ENCODE measurements around the gene AKAP5.
A peak's percentile ranks its signal among the peaks of the same experiment; 100 is the strongest.
"Not testable (repeated sequence)": the region's sequence is repeated elsewhere in the genome, so short reads cannot be mapped to it uniquely, and the experiment has no call there.

The AKAP5 gene

GRCh38 chr14:64504897-64505794, 39.8 kb downstream of the AKAP5 start:
- Histone ChIP-seq H3K9ac (ENCODE audit: low read depth, low read length) (peak overlapping the region; percentile 97), H3K9me3 (ENCODE audit: insufficient read depth, low read depth, low read length) (no peaks in the 10 kb centered on the region), H3K27ac (ENCODE audit: low read length) (peak overlapping the region; percentile 98), H3K4me1 (ENCODE audit: insufficient read depth, low read length) (peaks cover 32% of the 10 kb centered on the region), H3K36me3 (ENCODE audit: insufficient read depth, low read depth, low read length) (no peaks in the 10 kb centered on the region), H3K4me3 (ENCODE audit: low read length) (peak overlapping the region; percentile 96), H3K27me3 (ENCODE audit: insufficient read depth, low read length) (no peaks in the 10 kb centered on the region)

GRCh38 chr14:64506721-64507120, 41.4 kb downstream of the AKAP5 start:
- no peak overlapping the region for H3K27ac ChIP-seq (ENCODE audit: low read length)
- H3K9me3 ChIP-seq (ENCODE audit: insufficient read depth, low read depth, low read length) = no peaks in the 10 kb centered on the region
- H3K4me3 ChIP-seq (ENCODE audit: low read length) = peak overlapping the region; percentile 3; the same call in 1 of the 2 replicates
- 0 out of 2 replicates have a peak, but pooled peaks cover 5% of the 10 kb centered on the region for H3K36me3 ChIP-seq (ENCODE audit: insufficient read depth, low read depth, low read length)
- H3K9ac ChIP-seq (ENCODE audit: low read depth, low read length) = no peak overlapping the region; the same call in 1 of the 2 replicates
- no peaks in the 10 kb centered on the region for H3K27me3 ChIP-seq (ENCODE audit: insufficient read depth, low read length)
- peaks cover 37% of the 10 kb centered on the region for H3K4me1 ChIP-seq (ENCODE audit: insufficient read depth, low read length)

GRCh38 chr14:64507376-64508156, 42.3 kb downstream of the AKAP5 start:
- Histone ChIP-seq H3K27me3 (ENCODE audit: insufficient read depth, low read length) (no peaks in the 10 kb centered on the region), H3K9ac (ENCODE audit: low read depth, low read length) (no peak overlapping the region; the same call in 1 of the 2 replicates), H3K4me3 (ENCODE audit: low read length) (no peak overlapping the region), H3K4me1 (ENCODE audit: insufficient read depth, low read length) (peaks cover 28% of the 10 kb centered on the region), H3K9me3 (ENCODE audit: insufficient read depth, low read depth, low read length) (no peaks in the 10 kb centered on the region), H3K36me3 (ENCODE audit: insufficient read depth, low read depth, low read length) (0 out of 2 replicates have a peak, but pooled peaks cover 5% of the 10 kb centered on the region), H3K27ac (ENCODE audit: low read length) (no peak overlapping the region)

- Histone ChIP-seq H3K9ac (ENCODE audit: low read depth, low read length) (no peak overlapping the region), H3K9me3 (ENCODE audit: insufficient read depth, low read depth, low read length) (no peaks in the 10 kb centered on the region), H3K27me3 (ENCODE audit: insufficient read depth, low read length) (no peaks in the 10 kb centered on the region), H3K36me3 (ENCODE audit: insufficient read depth, low read depth, low read length) (0 out of 2 replicates have a peak, but pooled peaks cover 5% of the 10 kb centered on the region), H3K4me1 (ENCODE audit: insufficient read depth, low read length) (peaks cover 26% of the 10 kb centered on the region), H3K4me3 (ENCODE audit: low read length) (no peak overlapping the region), H3K27ac (ENCODE audit: low read length) (no peak overlapping the region)
These were observed 43.0 kb downstream of the AKAP5 start for GRCh38 chr14:64508215-64508776.

GRCh38 chr14:64509036-64509435, 43.7 kb downstream of the AKAP5 start:
- Histone ChIP-seq H3K4me3 (ENCODE audit: low read length) (no peak overlapping the region; the same call in 1 of the 2 replicates), H3K9ac (ENCODE audit: low read depth, low read length) (no peak overlapping the region), H3K4me1 (ENCODE audit: insufficient read depth, low read length) (peaks cover 26% of the 10 kb centered on the region), H3K27ac (ENCODE audit: low read length) (no peak overlapping the region), H3K36me3 (ENCODE audit: insufficient read depth, low read depth, low read length) (0 out of 2 replicates have a peak, but pooled peaks cover 5% of the 10 kb centered on the region), H3K27me3 (ENCODE audit: insufficient read depth, low read length) (no peaks in the 10 kb centered on the region), H3K9me3 (ENCODE audit: insufficient read depth, low read depth, low read length) (no peaks in the 10 kb centered on the region)

- H3K9ac ChIP-seq (ENCODE audit: low read depth, low read length) = 0 out of 2 replicates have a peak overlapping the region, but pooled peaks have one; percentile 26
- no peak overlapping the region for H3K27ac ChIP-seq (ENCODE audit: low read length)
- peaks cover 26% of the 10 kb centered on the region for H3K4me1 ChIP-seq (ENCODE audit: insufficient read depth, low read length)
- H3K36me3 ChIP-seq (ENCODE audit: insufficient read depth, low read depth, low read length) = 0 out of 2 replicates have a peak, but pooled peaks cover 5% of the 10 kb centered on the region
- no peaks in the 10 kb centered on the region for H3K9me3 ChIP-seq (ENCODE audit: insufficient read depth, low read depth, low read length)
- H3K27me3 ChIP-seq (ENCODE audit: insufficient read depth, low read length) = no peaks in the 10 kb centered on the region
- H3K4me3 ChIP-seq (ENCODE audit: low read length) = no peak overlapping the region
These were observed 45.7 kb downstream of the AKAP5 start for GRCh38 chr14:64510825-64511671.

- no peak overlapping the region for H3K9ac ChIP-seq (ENCODE audit: low read depth, low read length)
These were observed 48.0 kb downstream of the AKAP5 start for GRCh38 chr14:64513271-64513670.

GRCh38 chr14:64515053-64515452, 49.8 kb downstream of the AKAP5 start:
- H3K27me3 ChIP-seq (ENCODE audit: insufficient read depth, low read length) = no peaks in the 10 kb centered on the region
- H3K27ac ChIP-seq (ENCODE audit: low read length) = no peak overlapping the region
- 0 out of 2 replicates have a peak, but pooled peaks cover 5% of the 10 kb centered on the region for H3K36me3 ChIP-seq (ENCODE audit: insufficient read depth, low read depth, low read length)
- peaks cover 9% of the 10 kb centered on the region for H3K4me1 ChIP-seq (ENCODE audit: insufficient read depth, low read length)
- no peak overlapping the region for H3K4me3 ChIP-seq (ENCODE audit: low read length)
- H3K9me3 ChIP-seq (ENCODE audit: insufficient read depth, low read depth, low read length) = no peaks in the 10 kb centered on the region
- H3K9ac ChIP-seq (ENCODE audit: low read depth, low read length) = no peak overlapping the region

More at GRCh38 chr14:64513271-64513670, 48.0 kb downstream of the AKAP5 start:
- Histone ChIP-seq H3K36me3 (ENCODE audit: insufficient read depth, low read depth, low read length) (0 out of 2 replicates have a peak, but pooled peaks cover 5% of the 10 kb centered on the region), H3K4me1 (ENCODE audit: insufficient read depth, low read length) (peaks cover 18% of the 10 kb centered on the region), H3K9me3 (ENCODE audit: insufficient read depth, low read depth, low read length) (no peaks in the 10 kb centered on the region), H3K27ac (ENCODE audit: low read length) (no peak overlapping the region), H3K4me3 (ENCODE audit: low read length) (no peak overlapping the region), H3K27me3 (ENCODE audit: insufficient read depth, low read length) (no peaks in the 10 kb centered on the region)

GRCh38 chr14:64516969-64517368, 51.7 kb downstream of the AKAP5 start:
- H3K9ac ChIP-seq (ENCODE audit: low read depth, low read length) = no peak overlapping the region
- no peaks in the 10 kb centered on the region for H3K27me3 ChIP-seq (ENCODE audit: insufficient read depth, low read length)

GRCh38 chr14:64517667-64518066, 52.4 kb downstream of the AKAP5 start:
- H3K27ac ChIP-seq (ENCODE audit: low read length); H3K9ac ChIP-seq (ENCODE audit: low read depth, low read length); H3K4me3 ChIP-seq (ENCODE audit: low read length); H3K9me3 ChIP-seq (ENCODE audit: insufficient read depth, low read depth, low read length); H3K4me1 ChIP-seq (ENCODE audit: insufficient read depth, low read length); H3K27me3 ChIP-seq (ENCODE audit: insufficient read depth, low read length): not testable (repeated sequence)
- peaks cover 14% of the 10 kb centered on the region for H3K36me3 ChIP-seq (ENCODE audit: insufficient read depth, low read depth, low read length)

More at GRCh38 chr14:64516969-64517368, 51.7 kb downstream of the AKAP5 start:
- H3K4me3 ChIP-seq (ENCODE audit: low read length) = no peak overlapping the region
- peaks cover 7% of the 10 kb centered on the region for H3K36me3 ChIP-seq (ENCODE audit: insufficient read depth, low read depth, low read length)
- H3K27ac ChIP-seq (ENCODE audit: low read length) = no peak overlapping the region
- no peaks in the 10 kb centered on the region for H3K9me3 ChIP-seq (ENCODE audit: insufficient read depth, low read depth, low read length)
- no peaks in the 10 kb centered on the region; the same call in 1 of the 2 replicates for H3K4me1 ChIP-seq (ENCODE audit: insufficient read depth, low read length)

All from iPS-20b (cell line).